Measurements from ENCODE around the gene PTOV1. TPM values are rescaled to one million over a fixed set of nuclear protein-coding genes. Genes with fewer than 3 reads are reported as not detected.
A peak's percentile ranks its signal among the peaks of the same experiment; 100 is the strongest.

The PTOV1 gene
- total and polyA plus RNA-seq, 12 donors = 78.7 to 620 (median 275) TPM

DNA sequence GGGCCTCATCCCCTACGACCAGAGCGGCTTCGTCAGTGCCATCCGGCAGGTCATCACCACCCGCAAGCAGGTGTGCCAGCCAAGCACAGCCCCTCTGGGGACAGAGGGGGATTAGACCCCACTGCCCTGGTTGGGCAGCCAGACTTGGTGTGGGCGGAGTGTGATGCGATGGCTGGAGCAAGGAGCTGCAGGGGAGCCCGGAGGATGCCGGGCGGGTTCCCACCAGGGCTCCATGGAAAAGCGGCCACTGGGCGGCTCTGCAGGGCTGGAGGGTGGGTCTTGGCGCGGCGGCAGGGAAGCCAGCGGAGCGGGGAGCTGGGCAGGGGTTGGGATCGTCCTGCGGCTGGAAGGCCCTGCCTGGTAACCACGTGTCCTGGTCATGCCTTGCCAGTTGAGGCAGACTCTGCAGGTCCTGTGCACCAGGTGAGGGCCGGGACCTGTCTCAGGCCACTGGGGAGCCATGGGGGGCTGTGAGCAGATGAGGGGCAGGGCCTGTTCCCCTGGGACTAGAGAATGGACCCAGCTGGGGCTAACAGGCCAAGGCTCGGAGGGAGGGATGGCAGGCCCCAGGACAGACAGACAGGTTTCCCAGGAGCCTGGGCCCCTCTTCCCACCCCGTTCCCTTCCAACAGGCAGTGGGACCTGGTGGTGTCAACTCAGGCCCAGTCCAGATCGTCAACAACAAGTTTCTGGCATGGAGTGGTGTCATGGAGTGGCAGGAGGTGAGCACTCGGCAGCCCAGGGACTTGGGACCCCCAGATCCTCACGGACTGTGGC, 6.3 kb downstream of the PTOV1 start:
- no peak overlapping the region for H3K4me3 ChIP-seq
- intact Hi-C loops (cut with DNase I) = no loop called here
- peaks cover 0 to 70% of the 10 kb centered on the region in 2 donors for H3K36me3 ChIP-seq (replicated peaks in 1 of 2)
- no peak for TF ChIP-seq POLR2A (IDR thresholded peaks at IDR 0.05)
- TF ChIP-seq, protein P1, sequence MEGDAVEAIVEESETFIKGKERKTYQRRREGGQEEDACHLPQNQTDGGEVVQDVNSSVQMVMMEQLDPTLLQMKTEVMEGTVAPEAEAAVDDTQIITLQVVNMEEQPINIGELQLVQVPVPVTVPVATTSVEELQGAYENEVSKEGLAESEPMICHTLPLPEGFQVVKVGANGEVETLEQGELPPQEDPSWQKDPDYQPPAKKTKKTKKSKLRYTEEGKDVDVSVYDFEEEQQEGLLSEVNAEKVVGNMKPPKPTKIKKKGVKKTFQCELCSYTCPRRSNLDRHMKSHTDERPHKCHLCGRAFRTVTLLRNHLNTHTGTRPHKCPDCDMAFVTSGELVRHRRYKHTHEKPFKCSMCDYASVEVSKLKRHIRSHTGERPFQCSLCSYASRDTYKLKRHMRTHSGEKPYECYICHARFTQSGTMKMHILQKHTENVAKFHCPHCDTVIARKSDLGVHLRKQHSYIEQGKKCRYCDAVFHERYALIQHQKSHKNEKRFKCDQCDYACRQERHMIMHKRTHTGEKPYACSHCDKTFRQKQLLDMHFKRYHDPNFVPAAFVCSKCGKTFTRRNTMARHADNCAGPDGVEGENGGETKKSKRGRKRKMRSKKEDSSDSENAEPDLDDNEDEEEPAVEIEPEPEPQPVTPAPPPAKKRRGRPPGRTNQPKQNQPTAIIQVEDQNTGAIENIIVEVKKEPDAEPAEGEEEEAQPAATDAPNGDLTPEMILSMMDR (IDR thresholded peaks at IDR 0.05) = no peak
- WGBS, 4 donors = 85 to 94% (median 87%) methylated on average over 7 to 26 of the region's 26 CpGs
- peak in 4 of 7 donors; percentile 40 to 56 (median 50) for DNase-seq
- peak overlapping the region in 4 of 5 donors; percentile 69 to 94 (median 82) for H3K27ac ChIP-seq
- H3K9me3 ChIP-seq (replicated peaks in 1 of 3) = no peaks in the 10 kb centered on the region
- no peaks in the 10 kb centered on the region for H3K27me3 ChIP-seq
- H3K4me1 ChIP-seq (replicated peaks in 1 of 2) = peaks cover 39 to 81% of the 10 kb centered on the region in 2 donors

- intact Hi-C loops (cut with DNase I) = no loop called here
- H3K36me3 ChIP-seq (replicated peaks in 1 of 2) = peaks cover 0 to 73% of the 10 kb centered on the region in 2 donors
Observed at GRCh38 chr19:49857838-49858087, 6.8 kb downstream of the PTOV1 start.

GRCh38 chr19:49858088-49858985, 7.4 kb downstream of the PTOV1 start:
- 48 to 58% (median 52%) methylated on average over 9 to 37 of the region's 37 CpGs for WGBS, 4 donors
- no peaks in the 10 kb centered on the region for H3K27me3 ChIP-seq
- peaks cover 30 to 73% of the 10 kb centered on the region in 2 donors for H3K4me1 ChIP-seq (replicated peaks in 1 of 2)
- H3K36me3 ChIP-seq (replicated peaks in 1 of 2) = peaks cover 0 to 79% of the 10 kb centered on the region in 2 donors
- H3K4me3 ChIP-seq = no peak overlapping the region
- peak; percentile 86 to 96 (median 93) for DNase-seq
- H3K9me3 ChIP-seq (replicated peaks in 1 of 3) = no peaks in the 10 kb centered on the region
- TF ChIP-seq POLR2A (IDR thresholded peaks at IDR 0.05) = peak; percentile 23 to 54
- TF ChIP-seq, protein P1 (IDR thresholded peaks at IDR 0.05) = no peak
- peak overlapping the region; percentile 69 to 94 (median 81) for H3K27ac ChIP-seq
- intact Hi-C loops (cut with DNase I) = no loop called here

More at GRCh38 chr19:49857838-49858087, 6.8 kb downstream of the PTOV1 start:
- Histone ChIP-seq H3K27ac (peak overlapping the region; percentile 69 to 94 (median 81)), H3K27me3 (no peaks in the 10 kb centered on the region), H3K9me3 (replicated peaks in 1 of 3) (no peaks in the 10 kb centered on the region), H3K4me1 (replicated peaks in 1 of 2) (peaks cover 33 to 79% of the 10 kb centered on the region in 2 donors), H3K4me3 (no peak overlapping the region)
- WGBS, 4 donors = 73 to 100% (median 73%) methylated on average over 1 to 5 of the region's 5 CpGs; no CpG with 5 or more reads in 1 of the 4 donors
- TF ChIP-seq, protein P1 (IDR thresholded peaks at IDR 0.05) = no peak
- no peak for TF ChIP-seq POLR2A (IDR thresholded peaks at IDR 0.05)
- peak in 1 of 7 donors; percentile 48 for DNase-seq
